PFSK-1 (cell line): Measurements from ENCODE around the gene KCNMB1.

Source experiments
- FOXP2 ChIP-seq: optimal IDR thresholded peaks from 2 replicates; pipeline ENCODE3; 2011; ENCODE audit warnings: borderline replicate concordance, control low read depth, inconsistent platforms; ENCODE audit not compliant: insufficient read depth; ENCODE audit errors: extremely low read length, extremely low read depth
- POLR2AphosphoS5 ChIP-seq: IDR thresholded peaks from 2 replicates; pipeline ENCODE4 v1.6.1; 2012; ENCODE audit warnings: low read depth, mild to moderate bottlenecking, control low read depth, low read length, moderate library complexity
- SIN3A ChIP-seq: IDR thresholded peaks from 2 replicates; pipeline ENCODE4 v1.6.1; 2012; ENCODE audit warnings: mild to moderate bottlenecking, low read length, moderate library complexity, borderline replicate concordance; ENCODE audit not compliant: insufficient read depth
- TAF1 ChIP-seq: IDR thresholded peaks from 2 replicates; pipeline ENCODE4 v1.6.1; 2012; ENCODE audit warnings: low read length, control low read depth, borderline replicate concordance; ENCODE audit not compliant: insufficient read depth
- TF ChIP-seq, protein P1 (sequence below), 2 experiments: IDR thresholded peaks; 2 replicates each; pipeline versions ENCODE4 v1.6.1 to v1.8.0; 2011 to 2012; ENCODE audit warnings: low read depth in 2 of 2, low read length in 2 of 2, control low read depth in 1 of 2, inconsistent platforms in 1 of 2, mild to moderate bottlenecking in 1 of 2, moderate library complexity in 1 of 2; ENCODE audit not compliant: insufficient read depth in 1 of 2

Gene KCNMB1

DNA sequence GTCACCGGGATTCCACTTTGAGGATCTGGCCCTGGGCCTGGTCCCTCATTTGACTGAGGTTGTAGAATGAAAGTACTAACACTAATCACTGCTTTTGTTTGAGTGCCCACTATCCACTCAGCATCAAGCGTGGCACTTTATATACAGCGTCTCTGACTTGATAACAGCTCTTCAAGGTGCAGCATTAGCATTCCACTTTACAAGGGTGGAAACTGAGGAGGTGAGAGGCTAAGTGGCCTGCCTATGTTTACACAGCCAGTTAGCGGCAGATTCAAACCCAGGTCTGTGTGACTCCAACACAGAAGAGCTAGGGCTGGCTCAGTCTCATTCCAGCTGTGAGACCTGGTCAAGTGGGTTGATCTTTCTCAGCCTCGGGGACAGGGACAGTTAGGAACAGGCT lies 5.9 kb downstream of the KCNMB1 start:
- TF ChIP-seq, protein P1, sequence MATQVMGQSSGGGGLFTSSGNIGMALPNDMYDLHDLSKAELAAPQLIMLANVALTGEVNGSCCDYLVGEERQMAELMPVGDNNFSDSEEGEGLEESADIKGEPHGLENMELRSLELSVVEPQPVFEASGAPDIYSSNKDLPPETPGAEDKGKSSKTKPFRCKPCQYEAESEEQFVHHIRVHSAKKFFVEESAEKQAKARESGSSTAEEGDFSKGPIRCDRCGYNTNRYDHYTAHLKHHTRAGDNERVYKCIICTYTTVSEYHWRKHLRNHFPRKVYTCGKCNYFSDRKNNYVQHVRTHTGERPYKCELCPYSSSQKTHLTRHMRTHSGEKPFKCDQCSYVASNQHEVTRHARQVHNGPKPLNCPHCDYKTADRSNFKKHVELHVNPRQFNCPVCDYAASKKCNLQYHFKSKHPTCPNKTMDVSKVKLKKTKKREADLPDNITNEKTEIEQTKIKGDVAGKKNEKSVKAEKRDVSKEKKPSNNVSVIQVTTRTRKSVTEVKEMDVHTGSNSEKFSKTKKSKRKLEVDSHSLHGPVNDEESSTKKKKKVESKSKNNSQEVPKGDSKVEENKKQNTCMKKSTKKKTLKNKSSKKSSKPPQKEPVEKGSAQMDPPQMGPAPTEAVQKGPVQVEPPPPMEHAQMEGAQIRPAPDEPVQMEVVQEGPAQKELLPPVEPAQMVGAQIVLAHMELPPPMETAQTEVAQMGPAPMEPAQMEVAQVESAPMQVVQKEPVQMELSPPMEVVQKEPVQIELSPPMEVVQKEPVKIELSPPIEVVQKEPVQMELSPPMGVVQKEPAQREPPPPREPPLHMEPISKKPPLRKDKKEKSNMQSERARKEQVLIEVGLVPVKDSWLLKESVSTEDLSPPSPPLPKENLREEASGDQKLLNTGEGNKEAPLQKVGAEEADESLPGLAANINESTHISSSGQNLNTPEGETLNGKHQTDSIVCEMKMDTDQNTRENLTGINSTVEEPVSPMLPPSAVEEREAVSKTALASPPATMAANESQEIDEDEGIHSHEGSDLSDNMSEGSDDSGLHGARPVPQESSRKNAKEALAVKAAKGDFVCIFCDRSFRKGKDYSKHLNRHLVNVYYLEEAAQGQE (IDR thresholded peaks at IDR 0.05; ENCODE audit: insufficient read depth in 1 of 2, low read depth in 2 of 2, low read length in 2 of 2): no peak
- no peak for TF ChIP-seq FOXP2
- TF ChIP-seq SIN3A: no peak
- no peak for TF ChIP-seq POLR2AphosphoS5
- no peak for TF ChIP-seq TAF1

DNA sequence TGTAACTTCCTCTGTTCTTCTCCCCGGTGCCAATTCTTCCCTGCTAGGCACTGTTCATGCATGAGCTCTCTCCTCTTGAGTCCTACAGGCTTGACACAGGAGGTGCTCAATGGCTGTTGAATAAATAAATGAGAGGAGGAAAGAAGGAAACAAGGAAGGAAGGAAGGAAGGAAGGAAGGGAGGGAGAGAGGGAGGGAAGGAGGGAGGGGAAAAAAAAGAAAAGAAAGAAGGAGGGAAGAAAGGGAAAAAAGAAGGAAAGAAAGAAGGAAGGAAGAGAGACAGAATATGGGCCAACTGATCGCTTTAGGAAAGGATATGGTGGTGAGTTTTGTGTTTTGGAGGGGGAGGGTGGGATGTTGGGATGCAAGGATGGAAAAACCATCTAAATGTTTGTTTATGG lies 6.4 kb downstream of the KCNMB1 start:
- TF ChIP-seq, protein P1 (IDR thresholded peaks at IDR 0.05; ENCODE audit: insufficient read depth in 1 of 2, low read depth in 2 of 2, low read length in 2 of 2): no peak
- TF ChIP-seq POLR2AphosphoS5: no peak
- no peak for TF ChIP-seq SIN3A

DNA sequence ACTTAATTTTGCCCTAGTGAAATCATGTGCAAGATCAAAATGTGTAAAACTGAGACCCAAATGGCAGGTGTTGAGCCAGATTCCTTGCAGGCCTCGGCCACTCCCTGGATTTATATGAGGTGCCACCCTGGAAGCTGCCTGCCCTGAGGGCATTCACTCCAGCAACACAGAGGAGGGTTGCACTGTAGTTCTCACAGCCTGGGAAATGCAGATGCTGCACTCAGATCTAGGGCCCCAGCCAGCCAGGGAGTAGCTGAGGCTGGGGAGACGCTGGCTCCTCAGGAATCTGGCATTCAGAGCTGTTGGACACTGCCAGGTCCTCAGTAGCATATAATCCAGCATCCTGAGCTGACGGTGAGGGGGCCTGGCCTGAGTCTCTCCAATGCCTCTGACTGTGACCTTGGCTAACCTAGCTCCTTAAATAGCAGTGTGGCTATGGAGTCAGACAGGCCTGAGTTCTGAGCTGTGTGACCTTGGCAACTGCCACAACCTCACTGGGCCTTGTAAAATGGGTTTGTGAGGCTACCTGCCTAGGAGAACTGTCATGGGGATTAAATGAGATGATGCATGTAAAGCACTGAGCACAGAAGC lies 8.7 kb downstream of the KCNMB1 start:
- TF ChIP-seq TAF1 (no peak), FOXP2 (no peak), SIN3A (no peak), POLR2AphosphoS5 (no peak)
- TF ChIP-seq, protein P1 (IDR thresholded peaks at IDR 0.05; ENCODE audit: insufficient read depth in 1 of 2, low read depth in 2 of 2, low read length in 2 of 2): no peak

DNA sequence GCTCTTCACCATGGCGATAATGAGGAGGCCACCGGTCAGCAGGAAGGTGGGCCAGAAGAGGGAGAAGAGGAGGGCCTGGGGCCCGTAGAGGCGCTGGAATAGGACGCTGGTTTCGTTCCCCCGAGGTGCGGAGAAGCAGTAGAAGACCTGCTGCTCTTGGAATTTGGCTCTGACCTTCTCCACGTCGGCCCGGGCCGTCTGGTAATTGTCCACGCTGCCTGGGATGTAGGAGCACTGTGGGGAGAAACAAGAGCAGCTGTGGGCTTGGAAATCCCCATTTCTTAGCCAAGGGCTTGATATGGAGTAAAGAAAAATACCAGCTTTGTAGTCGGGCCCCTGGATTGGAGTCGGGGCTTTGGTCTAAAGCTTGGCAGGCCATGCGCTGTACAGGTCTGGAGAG lies 10.4 kb downstream of the KCNMB1 start:
- TF ChIP-seq, protein P1 (IDR thresholded peaks at IDR 0.05; ENCODE audit: insufficient read depth in 1 of 2, low read depth in 2 of 2, low read length in 2 of 2): no peak
- TF ChIP-seq FOXP2: no peak
- TF ChIP-seq TAF1: no peak
- no peak for TF ChIP-seq POLR2AphosphoS5
- no peak for TF ChIP-seq SIN3A

DNA sequence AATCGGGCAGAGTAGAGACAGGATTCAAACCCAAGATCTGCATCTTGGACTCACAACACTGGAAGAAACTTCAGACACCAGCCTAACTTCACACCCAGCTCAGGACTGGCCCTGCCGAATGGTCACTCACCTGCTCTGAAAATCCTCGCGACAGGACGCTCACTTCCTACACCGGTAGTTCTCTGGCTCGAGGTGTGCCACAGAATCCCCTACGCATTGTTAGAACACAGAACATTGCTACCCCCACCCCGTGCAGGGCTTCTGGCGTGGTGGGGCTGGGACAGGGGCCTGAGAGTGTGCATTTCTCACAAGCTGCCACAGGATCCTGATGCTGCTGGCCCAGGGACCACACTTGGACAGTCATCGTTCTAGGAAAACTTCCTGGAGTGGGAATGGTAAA lies 12.1 kb downstream of the KCNMB1 start:
- TF ChIP-seq POLR2AphosphoS5: no peak
- TF ChIP-seq TAF1: no peak
- TF ChIP-seq FOXP2: no peak
- TF ChIP-seq SIN3A: no peak
- TF ChIP-seq, protein P1 (IDR thresholded peaks at IDR 0.05; ENCODE audit: insufficient read depth in 1 of 2, low read depth in 2 of 2, low read length in 2 of 2): no peak
